GM18861 (cell line): ENCODE results near the gene CPTP.

ENCODE experiments used
- ATAC-seq: cut with Tn5 transposase; IDR thresholded peaks from one replicate; pipeline ENCODE4 v1.9.1; 2021; ENCODE audit not compliant: unreplicated experiment

The CPTP gene

DNA sequence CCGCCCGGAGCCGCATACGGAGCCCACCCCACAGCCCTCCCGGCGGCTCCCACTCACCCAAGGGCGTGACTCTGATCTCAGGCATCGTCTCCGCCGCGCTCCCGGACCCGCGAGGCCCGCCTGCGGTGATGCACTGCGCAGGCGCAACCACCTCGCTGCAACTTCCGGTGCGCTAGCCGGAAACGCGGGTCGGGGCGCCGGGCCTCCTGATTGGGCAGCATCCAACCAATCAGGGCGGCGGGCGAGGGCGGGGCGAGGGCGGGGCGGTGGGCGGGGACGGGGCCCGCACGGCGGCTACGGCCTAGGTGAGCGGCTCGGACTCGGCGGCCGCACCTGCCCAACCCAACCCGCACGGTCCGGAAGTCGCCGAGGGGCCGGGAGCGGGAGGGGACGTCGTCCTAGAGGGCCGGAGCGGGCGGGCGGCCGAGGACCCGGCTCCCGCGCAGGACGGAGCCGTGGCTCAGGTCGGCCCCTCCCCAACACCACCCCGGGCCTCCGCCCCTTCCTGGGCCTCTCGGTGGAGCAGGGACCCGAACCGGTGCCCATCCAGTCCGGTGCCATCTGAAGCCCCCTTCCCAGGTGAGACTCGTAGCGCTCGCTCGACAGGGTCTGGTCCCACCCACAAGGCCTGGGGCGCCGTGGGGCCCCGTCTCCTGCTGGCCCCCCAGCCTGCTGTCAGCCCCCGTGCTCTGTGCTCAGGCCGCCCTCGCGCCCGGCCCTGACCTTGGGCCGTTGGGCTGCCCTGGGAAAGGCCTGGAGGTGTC, at the start of gene CPTP, which contains the start of gene INTS11:
TSS of gene CPTP (plus strand) at position 279 of the 764 bp plus-strand sequence. CDS start 2,109 bp downstream, outside the sequence.
TSS of gene INTS11 (minus strand) at position 137 of the 764 bp plus-strand sequence. CDS start at position 85, 52 bp downstream.
- peak; percentile 61 for ATAC-seq

- ATAC-seq: no peak
Measured at GRCh38 chr1:1274931-1275431, 49.6 kb upstream of the CPTP start.

DNA sequence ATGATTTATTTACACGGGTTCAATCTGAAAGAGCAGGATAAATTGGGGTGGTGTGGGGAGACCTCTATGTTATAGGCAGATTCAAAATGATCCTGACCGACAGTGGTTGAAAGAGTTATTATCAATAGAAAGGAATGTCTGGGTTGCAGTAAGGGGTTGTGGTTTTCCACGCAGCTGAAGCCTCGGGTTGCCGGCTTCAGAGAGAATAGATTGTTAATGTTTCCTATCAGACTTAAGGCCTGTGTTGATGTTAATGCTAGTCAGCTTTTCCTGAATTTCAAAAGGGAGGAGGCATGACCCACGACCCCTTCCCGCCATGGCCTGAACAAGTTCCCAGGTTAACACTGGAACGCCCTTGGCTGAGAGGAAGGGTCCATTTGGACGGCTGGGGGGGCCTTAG, 48.8 kb upstream of the CPTP start:
- no peak for ATAC-seq

GRCh38 chr1:1278620-1279019, 46.0 kb upstream of the CPTP start:
- no peak for ATAC-seq

DNA sequence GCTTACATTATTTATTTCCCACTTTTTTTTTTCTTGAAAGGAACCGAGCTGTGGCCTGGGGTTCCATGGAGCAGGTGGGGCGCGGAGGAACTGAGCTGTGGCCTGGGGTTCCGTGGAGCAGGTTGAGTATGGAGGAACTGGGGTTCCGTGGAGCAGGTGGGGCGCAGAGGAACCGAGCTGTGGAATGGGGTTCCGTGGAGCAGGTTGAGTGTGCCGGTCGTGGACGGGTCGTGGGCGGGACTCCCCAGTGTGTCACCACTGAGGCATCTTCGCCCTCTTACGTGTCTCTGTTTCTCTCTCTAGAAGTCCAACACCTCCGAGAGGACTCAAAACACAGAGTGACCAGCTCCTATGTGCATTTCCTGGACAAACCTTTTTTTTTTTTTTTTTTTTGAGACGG, 45.6 kb upstream of the CPTP start:
- no peak for ATAC-seq

DNA sequence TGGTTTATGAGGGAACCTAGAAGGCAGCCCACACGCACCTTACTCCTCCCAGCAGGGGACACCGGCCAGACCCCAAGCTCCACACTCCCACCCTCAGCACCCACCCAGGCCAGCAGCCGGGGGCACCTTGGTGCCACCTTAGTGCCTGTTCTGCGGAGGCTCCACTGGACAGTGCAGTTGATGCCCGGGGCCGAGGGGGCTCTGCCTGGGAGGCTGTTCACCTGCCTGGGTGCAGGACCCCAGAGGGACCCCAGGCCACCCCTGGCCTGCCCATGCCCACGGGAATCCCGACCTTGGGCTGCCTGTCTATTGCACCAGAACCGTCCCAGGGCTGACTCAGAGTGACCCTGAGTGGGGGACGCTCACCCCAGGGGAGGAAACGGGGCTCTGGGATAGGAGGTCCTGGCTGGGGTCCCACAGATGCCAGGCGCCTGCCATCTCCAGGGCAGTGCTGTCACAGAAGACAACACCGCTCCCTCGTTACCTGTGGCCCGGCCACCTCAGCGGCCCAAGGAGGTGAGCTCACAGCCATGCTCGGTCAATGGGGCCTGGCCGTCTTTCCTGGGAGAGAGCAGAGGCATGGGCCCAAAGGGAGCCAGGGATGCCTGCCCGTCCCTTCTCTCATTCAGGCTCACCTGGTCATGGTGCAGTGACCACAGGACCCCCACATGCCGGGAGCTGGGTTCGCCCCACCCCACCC, 43.7 kb upstream of the CPTP start:
- no peak for ATAC-seq

DNA sequence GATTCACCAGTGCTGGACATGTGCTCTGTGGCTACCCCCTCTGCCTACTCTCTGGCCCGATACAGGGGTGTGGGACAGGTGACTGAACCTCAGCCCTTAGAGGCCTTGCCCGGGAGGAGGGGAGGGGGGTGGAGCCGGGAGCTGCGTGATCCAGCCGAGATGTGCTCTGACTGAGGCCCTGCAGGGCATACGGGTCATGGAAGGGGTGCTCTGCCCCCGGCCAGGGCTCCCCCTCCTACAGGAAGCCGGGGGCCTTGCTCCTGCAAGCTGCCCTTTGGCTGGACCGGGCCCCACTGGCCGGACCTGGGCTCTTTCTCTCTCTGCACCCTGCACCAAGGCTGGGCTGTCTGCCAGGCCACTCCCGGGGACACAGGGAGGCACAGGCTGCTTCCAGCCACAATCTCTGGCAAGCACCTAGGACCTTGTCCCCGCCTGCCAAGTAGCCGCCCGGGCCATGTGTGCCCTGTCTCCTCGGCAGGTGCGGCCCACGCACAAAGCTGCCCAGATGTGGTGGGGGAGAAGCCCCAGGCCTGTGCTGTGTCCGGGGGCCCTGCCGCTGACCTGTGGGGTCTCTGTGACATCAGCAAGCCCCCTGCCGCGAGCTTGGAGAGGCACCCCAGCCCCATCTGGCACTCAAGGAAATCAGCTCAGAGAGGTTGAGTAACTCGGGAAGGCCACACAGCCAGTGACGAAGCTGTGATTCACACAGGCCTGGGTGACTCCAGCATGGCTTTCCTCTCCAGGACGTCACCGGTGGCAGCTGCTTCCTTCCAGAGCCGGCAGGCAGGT, 42.9 kb upstream of the CPTP start:
- ATAC-seq: no peak

- no peak for ATAC-seq
Measured at GRCh38 chr1:1282998-1283397, 41.6 kb upstream of the CPTP start.

DNA sequence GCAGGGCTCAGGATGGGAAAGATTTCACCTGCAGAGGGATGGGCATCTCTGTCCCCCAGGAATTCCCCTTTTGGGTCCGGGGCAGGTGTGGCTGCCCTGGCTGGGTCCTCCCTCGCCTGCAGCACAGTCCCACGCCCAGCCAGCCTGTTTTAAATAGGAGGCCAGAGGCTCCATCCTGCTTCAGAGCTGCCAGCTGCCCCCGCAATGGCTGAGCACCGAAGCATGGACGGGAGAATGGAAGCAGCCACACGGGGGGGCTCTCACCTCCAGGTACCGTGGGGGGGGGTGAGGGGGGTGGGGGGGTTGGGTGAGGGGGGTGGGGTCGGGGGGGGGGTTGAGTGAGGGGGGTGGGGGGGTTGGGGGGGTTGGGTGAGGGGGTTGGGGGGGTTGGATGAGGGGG, 40.8 kb upstream of the CPTP start:
- ATAC-seq: no peak

- ATAC-seq: no peak
Measured at GRCh38 chr1:1284221-1285101, 40.1 kb upstream of the CPTP start.

- ATAC-seq: no peak
Measured at GRCh38 chr1:1285102-1285571, 39.5 kb upstream of the CPTP start.

- ATAC-seq: no peak
Measured at GRCh38 chr1:1285611-1286311, 38.8 kb upstream of the CPTP start.

GRCh38 chr1:1286313-1287261, 38.0 kb upstream of the CPTP start:
- no peak for ATAC-seq

- ATAC-seq: no peak
Measured at GRCh38 chr1:1287288-1288110, 37.1 kb upstream of the CPTP start.

DNA sequence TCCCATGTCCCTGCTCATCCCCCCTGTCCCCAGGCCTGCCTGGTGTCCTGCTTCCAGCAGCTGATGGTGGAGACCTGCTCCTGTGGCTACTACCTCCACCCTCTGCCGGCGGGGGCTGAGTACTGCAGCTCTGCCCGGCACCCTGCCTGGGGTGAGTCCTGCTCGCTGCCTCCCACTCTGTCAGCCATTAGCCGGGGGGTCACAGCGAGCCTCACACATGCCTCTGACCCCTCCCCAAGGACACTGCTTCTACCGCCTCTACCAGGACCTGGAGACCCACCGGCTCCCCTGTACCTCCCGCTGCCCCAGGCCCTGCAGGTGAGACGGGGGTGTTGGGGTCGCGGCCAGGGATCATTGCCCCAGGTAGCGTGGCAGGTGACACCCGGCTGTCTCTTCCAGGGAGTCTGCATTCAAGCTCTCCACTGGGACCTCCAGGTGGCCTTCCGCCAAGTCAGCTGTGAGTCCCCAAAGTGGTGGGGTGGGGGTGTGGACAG, 34.3 kb upstream of the CPTP start:
- no peak for ATAC-seq

GRCh38 chr1:1291023-1291528, 33.5 kb upstream of the CPTP start:
- ATAC-seq: no peak
